ENCODE results near the gene WDR82. TPM values are rescaled to one million over a fixed set of nuclear protein-coding genes. Genes with fewer than 3 reads are reported as not detected.
A peak's percentile ranks its signal among the peaks of the same experiment; 100 is the strongest.

Gene WDR82
- total RNA-seq, 4 donors from 2014 or later, result 66.4 to 76.4 (median 72.2) TPM

GRCh38 chr3:52324676-52325075 lies 46.2 kb upstream of the WDR82 start:
- Histone ChIP-seq H3K4me1 (peaks cover 7 to 20% of the 10 kb centered on the region in 2 donors), H3K9me3 (no peaks in the 10 kb centered on the region), H3K4me3 (replicated peaks in 1 of 3) (no peak overlapping the region), H3K27ac (peak overlapping the region in 1 of 3 donors; percentile 68), H3K27me3 (no peaks in the 10 kb centered on the region), H3K36me3 (no peaks in the 10 kb centered on the region)
- WGBS, 2 donors, result 85 to 95% methylated on average over 2 to 9 of the region's 9 CpGs
- intact Hi-C loops (cut with DNase I), result no loop called here
- TF ChIP-seq, protein P1, sequence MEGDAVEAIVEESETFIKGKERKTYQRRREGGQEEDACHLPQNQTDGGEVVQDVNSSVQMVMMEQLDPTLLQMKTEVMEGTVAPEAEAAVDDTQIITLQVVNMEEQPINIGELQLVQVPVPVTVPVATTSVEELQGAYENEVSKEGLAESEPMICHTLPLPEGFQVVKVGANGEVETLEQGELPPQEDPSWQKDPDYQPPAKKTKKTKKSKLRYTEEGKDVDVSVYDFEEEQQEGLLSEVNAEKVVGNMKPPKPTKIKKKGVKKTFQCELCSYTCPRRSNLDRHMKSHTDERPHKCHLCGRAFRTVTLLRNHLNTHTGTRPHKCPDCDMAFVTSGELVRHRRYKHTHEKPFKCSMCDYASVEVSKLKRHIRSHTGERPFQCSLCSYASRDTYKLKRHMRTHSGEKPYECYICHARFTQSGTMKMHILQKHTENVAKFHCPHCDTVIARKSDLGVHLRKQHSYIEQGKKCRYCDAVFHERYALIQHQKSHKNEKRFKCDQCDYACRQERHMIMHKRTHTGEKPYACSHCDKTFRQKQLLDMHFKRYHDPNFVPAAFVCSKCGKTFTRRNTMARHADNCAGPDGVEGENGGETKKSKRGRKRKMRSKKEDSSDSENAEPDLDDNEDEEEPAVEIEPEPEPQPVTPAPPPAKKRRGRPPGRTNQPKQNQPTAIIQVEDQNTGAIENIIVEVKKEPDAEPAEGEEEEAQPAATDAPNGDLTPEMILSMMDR (IDR thresholded peaks at IDR 0.05), result no peak
- TF ChIP-seq POLR2A (IDR thresholded peaks at IDR 0.05), result no peak
- DNase-seq, result no peak

- Histone ChIP-seq H3K27ac (peak overlapping the region; percentile 51 to 68 (median 61)), H3K4me1 (peaks cover 7 to 20% of the 10 kb centered on the region in 2 donors), H3K9me3 (no peaks in the 10 kb centered on the region), H3K36me3 (no peaks in the 10 kb centered on the region), H3K4me3 (replicated peaks in 1 of 3) (no peak overlapping the region), H3K27me3 (no peaks in the 10 kb centered on the region)
- intact Hi-C loops (cut with DNase I), result no loop called here
- WGBS, 2 donors, result 38 to 47% methylated on average over 9 to 10 of the region's 11 CpGs
- TF ChIP-seq POLR2A (IDR thresholded peaks at IDR 0.05), result no peak
- TF ChIP-seq, protein P1 (IDR thresholded peaks at IDR 0.05), result no peak
- peak; percentile 55 to 69 for DNase-seq
Measured at GRCh38 chr3:52323526-52324295, 45.3 kb upstream of the WDR82 start.

- intact Hi-C loops (cut with DNase I), result no loop called here
Measured at GRCh38 chr3:52322466-52322865, 44.0 kb upstream of the WDR82 start.

GRCh38 chr3:52321481-52321880 lies 43.0 kb upstream of the WDR82 start:
- TF ChIP-seq POLR2A (IDR thresholded peaks at IDR 0.05), result no peak
- TF ChIP-seq, protein P1 (IDR thresholded peaks at IDR 0.05), result no peak
- intact Hi-C loops (cut with DNase I), result no loop called here
- 83 to 84% methylated on average over 5 of the region's 5 CpGs for WGBS, 2 donors
- H3K27me3 ChIP-seq, result no peaks in the 10 kb centered on the region
- no peak for DNase-seq
- H3K4me1 ChIP-seq, result peaks cover 14 to 35% of the 10 kb centered on the region in 2 donors
- no peaks in the 10 kb centered on the region for H3K9me3 ChIP-seq
- H3K4me3 ChIP-seq (replicated peaks in 1 of 3), result no peak overlapping the region
- H3K36me3 ChIP-seq, result no peaks in the 10 kb centered on the region
- no peak overlapping the region for H3K27ac ChIP-seq

More at GRCh38 chr3:52322466-52322865, 44.0 kb upstream of the WDR82 start:
- Histone ChIP-seq H3K4me1 (peaks cover 13 to 32% of the 10 kb centered on the region in 2 donors), H3K27ac (no peak overlapping the region), H3K9me3 (no peaks in the 10 kb centered on the region), H3K36me3 (no peaks in the 10 kb centered on the region), H3K27me3 (no peaks in the 10 kb centered on the region), H3K4me3 (replicated peaks in 1 of 3) (no peak overlapping the region)
- TF ChIP-seq POLR2A (IDR thresholded peaks at IDR 0.05), result no peak
- TF ChIP-seq, protein P1 (IDR thresholded peaks at IDR 0.05), result no peak
- no peak for DNase-seq
- WGBS, 2 donors, result 96% methylated on average over 6 to 7 of the region's 7 CpGs

DNA sequence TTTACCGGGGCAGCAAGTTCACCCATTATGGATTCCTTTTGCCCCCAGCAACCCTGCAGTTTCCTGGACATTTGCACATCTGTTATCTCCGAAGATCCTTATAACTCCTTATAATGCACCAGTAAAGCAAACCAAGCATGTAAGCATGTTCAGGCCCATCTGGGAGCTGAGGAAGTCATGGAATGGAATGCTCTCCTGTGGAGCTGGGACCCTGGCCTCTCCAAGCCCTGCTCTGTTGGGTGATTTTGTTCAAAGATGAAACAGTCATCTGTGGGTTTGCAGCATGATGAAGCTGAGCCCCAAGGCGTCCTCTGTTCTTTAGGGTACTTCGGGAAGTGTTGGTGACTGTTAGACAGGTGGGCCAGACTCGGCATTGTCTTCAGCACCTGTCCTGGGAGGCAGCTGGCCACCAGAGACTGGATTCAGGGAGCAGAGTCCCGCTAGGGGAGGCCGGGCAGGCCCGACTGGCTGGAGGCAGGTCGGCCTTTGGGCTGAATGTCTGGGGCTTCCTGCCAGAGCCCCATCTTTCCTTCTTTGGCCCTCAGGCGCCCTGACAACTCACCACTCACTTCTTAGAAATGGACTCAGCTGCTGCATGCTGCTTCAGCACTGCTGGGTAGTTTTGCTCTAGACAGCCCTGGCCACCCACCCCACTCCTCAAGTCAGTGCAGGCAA lies 41.6 kb upstream of the WDR82 start:
- Histone ChIP-seq H3K4me3 (replicated peaks in 1 of 3) (no peak overlapping the region), H3K9me3 (no peaks in the 10 kb centered on the region), H3K4me1 (peaks cover 14 to 35% of the 10 kb centered on the region in 2 donors), H3K27me3 (no peaks in the 10 kb centered on the region), H3K36me3 (no peaks in the 10 kb centered on the region), H3K27ac (no peak overlapping the region)
- DNase-seq, result no peak
- no peak for TF ChIP-seq POLR2A (IDR thresholded peaks at IDR 0.05)
- TF ChIP-seq, protein P1 (IDR thresholded peaks at IDR 0.05), result no peak
- intact Hi-C loops (cut with DNase I), result no loop called here
- 83 to 95% methylated on average over 9 to 10 of the region's 10 CpGs for WGBS, 2 donors
